Fibroblast of skin of right quadriceps (primary cell): Measurements from ENCODE around the gene ISG15.

ENCODE experiments used
- DNase-seq: peaks from one replicate; pipeline ENCODE4 v3.0.0-alpha.2; 2013

The ISG15 gene

DNA sequence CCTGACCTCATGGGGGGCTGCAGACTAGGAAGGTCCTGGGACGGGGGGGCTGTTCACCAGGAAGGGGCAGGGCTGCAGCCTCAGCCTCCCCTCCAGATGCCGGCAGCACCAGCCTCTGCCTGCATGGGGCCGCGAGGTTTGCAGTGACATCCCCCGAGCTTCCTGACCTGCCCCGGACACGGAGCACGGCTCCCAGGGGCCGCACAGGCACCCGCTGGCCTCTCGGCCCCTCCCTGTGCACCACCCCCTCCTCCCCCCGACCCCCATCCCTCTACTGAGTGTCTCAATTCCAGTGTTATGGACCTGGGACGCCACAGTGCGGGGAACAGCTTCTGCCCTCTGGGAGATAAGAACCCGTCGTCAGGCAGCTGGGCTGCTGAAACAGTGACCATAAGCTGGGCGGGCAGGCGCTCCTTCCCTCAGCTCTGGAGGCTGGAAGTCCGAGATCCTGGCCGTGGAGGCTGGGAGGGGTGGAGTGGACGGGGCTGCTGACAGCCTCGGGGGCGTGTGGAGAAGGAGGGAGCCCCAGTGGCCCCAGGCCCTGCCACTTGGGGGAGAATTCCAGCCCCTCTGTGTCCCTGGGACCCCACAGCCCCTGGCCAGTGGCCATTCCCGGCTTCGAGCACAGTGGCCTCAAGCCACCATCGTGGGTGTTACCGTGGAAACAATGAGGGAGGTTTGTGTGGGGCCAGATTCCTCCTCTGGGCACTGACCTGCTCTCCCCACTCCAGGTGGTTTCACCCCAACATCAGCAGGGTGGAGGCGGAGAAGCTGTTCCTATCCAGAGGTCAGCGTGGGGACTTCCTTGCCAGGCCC, 49.3 kb downstream of the ISG15 start:
- DNase-seq, result no peak

DNA sequence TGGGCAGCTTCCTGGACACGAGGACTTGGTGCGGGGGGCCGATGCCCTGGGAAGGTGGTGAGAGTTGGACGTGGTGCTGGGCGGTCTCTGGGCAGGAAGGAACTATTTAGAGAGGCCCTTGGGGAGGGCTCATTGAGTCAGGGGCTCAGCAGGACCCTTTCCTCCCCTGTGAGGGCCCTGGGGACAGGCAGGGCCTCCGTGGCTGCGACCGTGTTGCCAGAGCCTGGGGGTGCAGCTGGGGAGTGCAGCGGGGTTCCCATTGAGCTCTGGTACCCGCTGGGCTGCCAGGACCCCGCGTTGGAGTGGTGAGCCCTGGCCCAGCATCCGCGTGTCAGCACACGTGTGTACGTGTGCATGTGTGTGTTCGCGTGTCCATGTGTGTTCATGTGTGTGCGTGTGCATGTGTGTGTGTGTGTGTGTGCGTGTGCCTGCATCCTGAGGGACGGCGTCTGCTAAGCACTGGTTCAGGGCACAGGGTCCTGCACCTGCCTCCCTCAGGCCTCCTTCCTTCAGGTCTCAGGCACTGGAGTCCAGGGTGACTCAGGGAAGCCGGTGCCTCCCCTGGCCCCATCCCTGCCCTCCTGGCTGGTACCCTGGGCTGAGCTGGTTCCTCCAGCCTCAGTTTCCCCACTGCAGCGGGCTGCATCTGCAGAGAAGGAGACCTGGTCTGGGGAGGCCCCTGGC, 50.1 kb downstream of the ISG15 start:
- no peak for DNase-seq
